ENCODE results near the gene PRICKLE1.

GRCh38 chr12:42607584-42608058 is 18.1 kb upstream of the PRICKLE1 start:
- TF ChIP-seq, protein P1, sequence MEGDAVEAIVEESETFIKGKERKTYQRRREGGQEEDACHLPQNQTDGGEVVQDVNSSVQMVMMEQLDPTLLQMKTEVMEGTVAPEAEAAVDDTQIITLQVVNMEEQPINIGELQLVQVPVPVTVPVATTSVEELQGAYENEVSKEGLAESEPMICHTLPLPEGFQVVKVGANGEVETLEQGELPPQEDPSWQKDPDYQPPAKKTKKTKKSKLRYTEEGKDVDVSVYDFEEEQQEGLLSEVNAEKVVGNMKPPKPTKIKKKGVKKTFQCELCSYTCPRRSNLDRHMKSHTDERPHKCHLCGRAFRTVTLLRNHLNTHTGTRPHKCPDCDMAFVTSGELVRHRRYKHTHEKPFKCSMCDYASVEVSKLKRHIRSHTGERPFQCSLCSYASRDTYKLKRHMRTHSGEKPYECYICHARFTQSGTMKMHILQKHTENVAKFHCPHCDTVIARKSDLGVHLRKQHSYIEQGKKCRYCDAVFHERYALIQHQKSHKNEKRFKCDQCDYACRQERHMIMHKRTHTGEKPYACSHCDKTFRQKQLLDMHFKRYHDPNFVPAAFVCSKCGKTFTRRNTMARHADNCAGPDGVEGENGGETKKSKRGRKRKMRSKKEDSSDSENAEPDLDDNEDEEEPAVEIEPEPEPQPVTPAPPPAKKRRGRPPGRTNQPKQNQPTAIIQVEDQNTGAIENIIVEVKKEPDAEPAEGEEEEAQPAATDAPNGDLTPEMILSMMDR (IDR thresholded peaks at IDR 0.05; ENCODE audit: borderline replicate concordance, extremely low read depth, low read length, poor library complexity, severe bottlenecking): no peak
- no peak for TF ChIP-seq EZH2 (IDR thresholded peaks at IDR 0.05; ENCODE audit: borderline replicate concordance, low read depth, low read length, severe bottlenecking)
